ENCODE data around the gene RRM2.

Gene RRM2

GRCh38 chr2:10161206-10161931 lies 38.8 kb downstream of the RRM2 start:
- no peak overlapping the region for H3K9ac ChIP-seq (ENCODE audit: low read length)
- no peaks in the 10 kb centered on the region for H3K9me3 ChIP-seq (ENCODE audit: control insufficient read depth, low read length)
- H3K4me3 ChIP-seq (ENCODE audit: low read length), result no peak overlapping the region
- no peaks in the 10 kb centered on the region for H3K27me3 ChIP-seq (replicated peaks; ENCODE audit: control insufficient read depth, insufficient read depth, low read length)
- H3K4me1 ChIP-seq (ENCODE audit: control insufficient read depth, insufficient read depth, low read length), result no peaks in the 10 kb centered on the region
- no peak for DNase-seq (ENCODE audit: low read depth)
- H3K36me3 ChIP-seq (ENCODE audit: control insufficient read depth, insufficient read depth, low read length, severe bottlenecking), result no peaks in the 10 kb centered on the region

DNA sequence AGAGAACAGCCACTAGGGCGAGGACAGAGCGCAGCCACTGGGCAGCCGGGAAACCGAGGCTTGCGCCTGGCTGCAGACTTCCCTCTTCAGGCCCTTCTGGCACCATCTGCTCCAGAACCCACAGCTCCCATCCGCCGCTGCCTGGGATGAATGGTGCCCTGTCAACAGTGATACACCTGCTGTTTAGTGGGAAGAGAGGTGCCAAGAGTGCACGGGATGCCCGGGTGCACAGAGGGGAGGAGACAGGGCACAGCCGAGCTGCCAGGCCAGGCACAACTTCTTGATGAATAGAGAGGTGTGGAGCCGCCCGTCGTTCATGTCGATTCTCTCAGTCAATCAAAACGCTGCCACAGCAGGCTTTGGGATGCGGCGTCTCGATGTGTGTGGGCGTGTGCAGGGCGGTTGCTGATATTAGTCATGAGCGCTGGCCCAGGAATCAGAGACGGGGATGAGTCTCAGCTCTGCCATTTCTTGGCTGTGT lies 39.5 kb downstream of the RRM2 start:
- Histone ChIP-seq H3K9ac (ENCODE audit: low read length) (no peak overlapping the region), H3K4me1 (ENCODE audit: control insufficient read depth, insufficient read depth, low read length) (no peaks in the 10 kb centered on the region), H3K9me3 (ENCODE audit: control insufficient read depth, low read length) (no peaks in the 10 kb centered on the region), H3K36me3 (ENCODE audit: control insufficient read depth, insufficient read depth, low read length, severe bottlenecking) (no peaks in the 10 kb centered on the region), H3K4me3 (ENCODE audit: low read length) (no peak overlapping the region), H3K27me3 (replicated peaks; ENCODE audit: control insufficient read depth, insufficient read depth, low read length) (no peaks in the 10 kb centered on the region)
- DNase-seq (ENCODE audit: low read depth), result no peak

DNA sequence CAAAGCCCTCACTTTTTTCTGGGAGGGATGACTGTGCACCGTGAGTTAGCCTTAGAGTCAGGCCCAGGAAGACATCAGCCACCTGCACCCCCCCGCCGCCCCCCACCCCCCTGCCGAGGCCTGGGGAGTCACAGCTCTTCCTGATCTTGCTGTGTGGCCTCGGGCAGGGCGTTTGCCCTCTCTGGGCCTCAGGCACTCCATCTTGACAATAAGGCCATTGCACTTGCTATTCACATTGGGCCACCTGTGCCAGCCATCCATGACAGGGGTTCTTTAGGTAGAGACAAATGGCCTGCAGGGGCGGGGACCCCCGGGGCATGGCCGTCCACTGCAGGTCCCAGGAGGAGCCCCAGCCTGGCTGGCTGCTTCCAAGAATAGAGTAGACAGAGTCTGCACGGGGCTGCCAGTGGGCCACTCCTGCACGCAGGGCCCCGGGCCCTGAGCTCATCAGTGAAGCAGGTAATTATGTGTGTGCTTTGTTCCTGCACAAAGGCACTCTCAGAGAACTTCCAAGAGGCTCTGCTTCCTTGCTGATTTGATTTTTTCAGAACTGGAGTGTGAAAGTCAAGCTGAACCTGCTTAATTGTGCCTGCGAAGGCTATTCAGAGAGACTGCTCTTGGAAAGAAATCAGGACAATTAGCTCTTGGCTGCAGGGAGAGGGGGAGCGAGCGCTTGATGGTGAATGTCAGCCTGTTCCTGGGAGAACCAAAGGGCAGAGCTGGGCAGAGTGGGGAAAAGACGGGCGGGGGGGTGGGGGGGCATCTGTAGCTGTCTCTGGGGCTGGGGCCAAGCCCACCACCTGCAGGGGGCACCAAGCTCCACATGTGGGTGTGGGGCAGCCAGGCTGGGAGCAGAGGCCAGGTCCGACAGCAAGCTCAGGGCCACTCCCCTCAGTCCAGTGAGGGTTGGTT lies 40.3 kb downstream of the RRM2 start:
- Histone ChIP-seq H3K9me3 (ENCODE audit: control insufficient read depth, low read length) (no peaks in the 10 kb centered on the region), H3K36me3 (ENCODE audit: control insufficient read depth, insufficient read depth, low read length, severe bottlenecking) (no peaks in the 10 kb centered on the region), H3K27me3 (replicated peaks; ENCODE audit: control insufficient read depth, insufficient read depth, low read length) (no peaks in the 10 kb centered on the region), H3K9ac (ENCODE audit: low read length) (no peak overlapping the region), H3K4me3 (ENCODE audit: low read length) (no peak overlapping the region), H3K4me1 (ENCODE audit: control insufficient read depth, insufficient read depth, low read length) (no peaks in the 10 kb centered on the region)
- DNase-seq (ENCODE audit: low read depth), result no peak

GRCh38 chr2:10163498-10164486 lies 41.3 kb downstream of the RRM2 start:
- Histone ChIP-seq H3K36me3 (ENCODE audit: control insufficient read depth, insufficient read depth, low read length, severe bottlenecking) (no peaks in the 10 kb centered on the region), H3K9me3 (ENCODE audit: control insufficient read depth, low read length) (no peaks in the 10 kb centered on the region), H3K9ac (ENCODE audit: low read length) (no peak overlapping the region), H3K4me1 (ENCODE audit: control insufficient read depth, insufficient read depth, low read length) (no peaks in the 10 kb centered on the region), H3K27me3 (replicated peaks; ENCODE audit: control insufficient read depth, insufficient read depth, low read length) (no peaks in the 10 kb centered on the region), H3K4me3 (ENCODE audit: low read length) (no peak overlapping the region)
- no peak for DNase-seq (ENCODE audit: low read depth)

DNA sequence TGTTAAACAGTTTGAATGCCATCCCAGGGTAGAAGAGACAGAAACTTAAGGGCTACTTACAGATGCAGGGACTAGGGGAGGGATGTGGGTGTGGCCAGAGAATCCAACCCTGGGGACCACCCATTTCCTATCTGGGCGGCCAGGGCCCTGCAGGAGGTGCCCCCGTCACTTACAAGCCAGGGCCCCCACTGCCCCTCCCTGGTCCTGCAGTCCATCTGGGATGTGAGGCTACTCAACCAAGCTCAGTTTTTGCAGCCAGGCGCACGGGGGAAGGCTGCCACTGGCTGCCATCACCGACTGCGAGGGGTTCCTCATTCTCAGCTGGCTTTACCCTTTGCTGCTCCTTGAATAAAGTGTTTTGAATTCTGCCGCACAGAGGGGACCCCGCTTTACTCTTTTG lies 42.1 kb downstream of the RRM2 start:
- no peak for DNase-seq (ENCODE audit: low read depth)
- Histone ChIP-seq H3K4me1 (ENCODE audit: control insufficient read depth, insufficient read depth, low read length) (no peaks in the 10 kb centered on the region), H3K36me3 (ENCODE audit: control insufficient read depth, insufficient read depth, low read length, severe bottlenecking) (no peaks in the 10 kb centered on the region), H3K4me3 (ENCODE audit: low read length) (no peak overlapping the region), H3K27me3 (replicated peaks; ENCODE audit: control insufficient read depth, insufficient read depth, low read length) (no peaks in the 10 kb centered on the region), H3K9ac (ENCODE audit: low read length) (no peak overlapping the region), H3K9me3 (ENCODE audit: control insufficient read depth, low read length) (no peaks in the 10 kb centered on the region)

GRCh38 chr2:10165282-10165681 lies 42.7 kb downstream of the RRM2 start:
- no peaks in the 10 kb centered on the region for H3K36me3 ChIP-seq (ENCODE audit: control insufficient read depth, insufficient read depth, low read length, severe bottlenecking)
- no peak overlapping the region for H3K9ac ChIP-seq (ENCODE audit: low read length)
- H3K27me3 ChIP-seq (replicated peaks; ENCODE audit: control insufficient read depth, insufficient read depth, low read length), result no peaks in the 10 kb centered on the region
- H3K4me1 ChIP-seq (ENCODE audit: control insufficient read depth, insufficient read depth, low read length), result no peaks in the 10 kb centered on the region
- no peak overlapping the region for H3K4me3 ChIP-seq (ENCODE audit: low read length)
- no peak for DNase-seq (ENCODE audit: low read depth)
- no peaks in the 10 kb centered on the region for H3K9me3 ChIP-seq (ENCODE audit: control insufficient read depth, low read length)

GRCh38 chr2:10165861-10166675 lies 43.5 kb downstream of the RRM2 start:
- no peaks in the 10 kb centered on the region for H3K4me1 ChIP-seq (ENCODE audit: control insufficient read depth, insufficient read depth, low read length)
- no peak overlapping the region for H3K9ac ChIP-seq (ENCODE audit: low read length)
- no peaks in the 10 kb centered on the region for H3K27me3 ChIP-seq (replicated peaks; ENCODE audit: control insufficient read depth, insufficient read depth, low read length)
- no peak overlapping the region for H3K4me3 ChIP-seq (ENCODE audit: low read length)
- no peaks in the 10 kb centered on the region for H3K9me3 ChIP-seq (ENCODE audit: control insufficient read depth, low read length)
- no peak for DNase-seq (ENCODE audit: low read depth)
- no peaks in the 10 kb centered on the region for H3K36me3 ChIP-seq (ENCODE audit: control insufficient read depth, insufficient read depth, low read length, severe bottlenecking)

- Histone ChIP-seq H3K9ac (ENCODE audit: low read length) (no peak overlapping the region), H3K4me3 (ENCODE audit: low read length) (no peak overlapping the region), H3K27me3 (replicated peaks; ENCODE audit: control insufficient read depth, insufficient read depth, low read length) (no peaks in the 10 kb centered on the region), H3K4me1 (ENCODE audit: control insufficient read depth, insufficient read depth, low read length) (no peaks in the 10 kb centered on the region), H3K9me3 (ENCODE audit: control insufficient read depth, low read length) (no peaks in the 10 kb centered on the region), H3K36me3 (ENCODE audit: control insufficient read depth, insufficient read depth, low read length, severe bottlenecking) (no peaks in the 10 kb centered on the region)
- no peak for DNase-seq (ENCODE audit: low read depth)
Measured at GRCh38 chr2:10166676-10167292, 44.2 kb downstream of the RRM2 start.

GRCh38 chr2:10167316-10167715 lies 44.8 kb downstream of the RRM2 start:
- H3K9me3 ChIP-seq (ENCODE audit: control insufficient read depth, low read length), result no peaks in the 10 kb centered on the region
- no peak overlapping the region for H3K4me3 ChIP-seq (ENCODE audit: low read length)
- no peaks in the 10 kb centered on the region for H3K4me1 ChIP-seq (ENCODE audit: control insufficient read depth, insufficient read depth, low read length)
- H3K36me3 ChIP-seq (ENCODE audit: control insufficient read depth, insufficient read depth, low read length, severe bottlenecking), result no peaks in the 10 kb centered on the region
- H3K9ac ChIP-seq (ENCODE audit: low read length), result no peak overlapping the region
- H3K27me3 ChIP-seq (replicated peaks; ENCODE audit: control insufficient read depth, insufficient read depth, low read length), result no peaks in the 10 kb centered on the region
- DNase-seq (ENCODE audit: low read depth), result no peak

DNA sequence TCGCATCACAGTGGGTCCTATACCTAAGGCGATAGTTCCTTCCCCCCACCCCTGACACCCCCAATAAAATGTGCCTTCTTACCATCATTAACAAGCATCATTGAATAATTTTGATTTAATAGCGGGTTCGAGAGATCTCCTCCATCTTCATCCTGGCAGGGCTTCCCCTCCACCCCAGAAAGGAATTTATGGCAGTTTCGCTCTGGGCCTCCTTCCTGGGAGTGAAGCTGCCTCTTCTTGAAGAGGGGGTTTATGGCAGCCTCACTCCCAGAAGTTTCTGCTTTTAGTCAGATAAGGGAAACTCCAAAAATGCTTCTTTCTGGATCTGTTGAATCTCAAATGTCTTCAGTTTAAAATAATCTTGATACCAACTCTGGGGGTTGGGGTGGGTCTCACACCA lies 45.7 kb downstream of the RRM2 start:
- DNase-seq (ENCODE audit: low read depth), result no peak
- no peak overlapping the region for H3K4me3 ChIP-seq (ENCODE audit: low read length)

More for the DNA sequence above, 45.7 kb downstream of the RRM2 start:
- Histone ChIP-seq H3K4me1 (ENCODE audit: control insufficient read depth, insufficient read depth, low read length) (no peaks in the 10 kb centered on the region), H3K27me3 (replicated peaks; ENCODE audit: control insufficient read depth, insufficient read depth, low read length) (no peaks in the 10 kb centered on the region), H3K9me3 (ENCODE audit: control insufficient read depth, low read length) (no peaks in the 10 kb centered on the region), H3K36me3 (ENCODE audit: control insufficient read depth, insufficient read depth, low read length, severe bottlenecking) (no peaks in the 10 kb centered on the region), H3K9ac (ENCODE audit: low read length) (no peak overlapping the region)
